ENCODE results near the gene CYB5A. TPM values are rescaled to one million over a fixed set of nuclear protein-coding genes. Genes with fewer than 3 reads are reported as not detected.

The CYB5A gene
- polyA plus RNA-seq, 2 of the 4 experiments (the other 2 are of a cell fraction), result 132 to 267 TPM

DNA sequence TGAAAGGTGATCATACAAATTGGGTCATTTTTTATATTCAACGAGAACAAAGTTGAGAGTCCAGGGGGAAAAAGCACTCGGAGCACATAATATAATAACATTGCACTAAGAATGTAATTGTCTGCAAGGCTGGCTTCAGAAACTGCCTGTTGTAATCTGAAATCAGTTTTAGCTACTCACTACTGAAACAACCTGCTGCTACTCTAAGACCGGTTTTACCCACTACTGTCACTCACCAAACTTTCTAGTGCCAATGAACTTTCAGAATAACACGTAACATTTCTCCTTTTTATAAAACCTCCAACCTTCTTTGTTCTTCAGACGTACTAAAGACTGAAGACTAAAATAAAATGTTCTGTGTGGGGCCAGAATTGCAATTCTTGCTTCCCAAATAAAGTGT lies 11.5 kb upstream of the CYB5A start:
- ATAC-seq, result no peak
- 78% methylated on average over 5 of the region's 5 CpGs for WGBS (ENCODE audit: missing lambda C conversion rate)
- Histone ChIP-seq H3K9me3 (0 out of 3 replicates have a peak, but pooled peaks cover 2% of the 10 kb centered on the region), H3K27ac (no peak overlapping the region), H3K4me2 (no peak overlapping the region), H3K4me1 (peaks cover 17% of the 10 kb centered on the region), H3K4me3 (no peak overlapping the region)
- CTCF ChIA-PET, result no interaction called here
- POLR2A ChIA-PET, result no interaction called here
- TF ChIP-seq PBX3 (IDR thresholded peaks at IDR 0.05), result no peak
- no peak for TF ChIP-seq MAFK (IDR thresholded peaks at IDR 0.05; ENCODE audit: partially characterized antibody)
- TF ChIP-seq CHD2 (IDR thresholded peaks at IDR 0.05; ENCODE audit: low read length, partially characterized antibody), result no peak
- TF ChIP-seq HOXA7 (CRISPR knock-in tag; IDR thresholded peaks at IDR 0.05), result no peak
- no peak for DNase-seq (ENCODE audit: low read depth in 1 of 2, low spot score in 1 of 2)
- no peak for FAIRE-seq

GRCh38 chr18:74299746-74300145 lies 8.0 kb upstream of the CYB5A start:
- no peak for TF ChIP-seq RFX5 (IDR thresholded peaks at IDR 0.05)
- TF ChIP-seq FOXS1 (CRISPR knock-in tag; IDR thresholded peaks at IDR 0.05), result no peak
- no peak for TF ChIP-seq ZC3H11A (IDR thresholded peaks at IDR 0.05)
- no peak for TF ChIP-seq MAFK (IDR thresholded peaks at IDR 0.05; ENCODE audit: partially characterized antibody)
- TF ChIP-seq, protein P1, sequence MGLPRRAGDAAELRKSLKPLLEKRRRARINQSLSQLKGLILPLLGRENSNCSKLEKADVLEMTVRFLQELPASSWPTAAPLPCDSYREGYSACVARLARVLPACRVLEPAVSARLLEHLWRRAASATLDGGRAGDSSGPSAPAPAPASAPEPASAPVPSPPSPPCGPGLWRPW (IDR thresholded peaks at IDR 0.05), result no peak
- TF ChIP-seq NPAS2 (CRISPR knock-in tag; IDR thresholded peaks at IDR 0.05; ENCODE audit: borderline replicate concordance), result no peak
- TF ChIP-seq KDM5A (IDR thresholded peaks at IDR 0.05), result no peak
- no peak for TF ChIP-seq RARB (CRISPR knock-in tag; IDR thresholded peaks at IDR 0.05)
- no peak for TF ChIP-seq HOXA7 (CRISPR knock-in tag; IDR thresholded peaks at IDR 0.05)
- TF ChIP-seq E2F6 (IDR thresholded peaks at IDR 0.05; ENCODE audit: borderline replicate concordance, low read depth), result no peak
- TF ChIP-seq, protein P2, sequence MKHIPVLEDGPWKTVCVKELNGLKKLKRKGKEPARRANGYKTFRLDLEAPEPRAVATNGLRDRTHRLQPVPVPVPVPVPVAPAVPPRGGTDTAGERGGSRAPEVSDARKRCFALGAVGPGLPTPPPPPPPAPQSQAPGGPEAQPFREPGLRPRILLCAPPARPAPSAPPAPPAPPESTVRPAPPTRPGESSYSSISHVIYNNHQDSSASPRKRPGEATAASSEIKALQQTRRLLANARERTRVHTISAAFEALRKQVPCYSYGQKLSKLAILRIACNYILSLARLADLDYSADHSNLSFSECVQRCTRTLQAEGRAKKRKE (CRISPR knock-in tag; IDR thresholded peaks at IDR 0.05; ENCODE audit: low read depth), result no peak
- TF ChIP-seq HOXB5 (CRISPR knock-in tag; IDR thresholded peaks at IDR 0.05), result no peak
- TF ChIP-seq JUNB (IDR thresholded peaks at IDR 0.05), result no peak
- TF ChIP-seq ESRRA (IDR thresholded peaks at IDR 0.05; ENCODE audit: borderline replicate concordance, low read length), result no peak
- no peak for TF ChIP-seq BHLHE40 (IDR thresholded peaks at IDR 0.05; ENCODE audit: low read depth, low read length)
- no peak for TF ChIP-seq CBX2 (IDR thresholded peaks at IDR 0.05; ENCODE audit: borderline replicate concordance, low read depth)
- CTCF ChIA-PET, result no interaction called here

DNA sequence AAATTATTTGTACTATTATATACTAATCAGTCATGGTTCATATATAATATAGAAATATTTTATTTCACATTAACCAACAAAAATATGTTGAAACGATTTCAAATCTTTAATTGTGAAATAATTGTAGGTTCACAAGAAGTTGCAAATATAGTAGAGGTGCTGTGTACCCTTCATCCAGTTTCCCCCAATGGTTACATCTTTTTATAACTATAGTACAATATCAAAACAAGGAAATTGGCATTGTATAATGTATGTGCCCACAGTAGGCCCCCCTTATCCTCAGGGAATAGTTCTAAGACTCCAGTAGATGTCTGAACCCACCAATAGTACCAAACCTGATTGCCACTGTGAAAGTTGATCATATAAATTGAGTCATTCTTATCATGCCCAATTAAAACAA lies 7.4 kb upstream of the CYB5A start:
- WGBS (ENCODE audit: missing lambda C conversion rate), result 8% methylated on average over 1 of the region's 1 CpG

More at GRCh38 chr18:74299746-74300145, 8.0 kb upstream of the CYB5A start:
- DNase-seq (ENCODE audit: low read depth in 1 of 2, low spot score in 1 of 2) (no peak), FAIRE-seq (no peak), ATAC-seq (no peak)
- H3K4me1 ChIP-seq, result peaks cover 17% of the 10 kb centered on the region
- peak overlapping the region; percentile 24 for H3K4me2 ChIP-seq
- H3K27ac ChIP-seq, result peak overlapping the region in 1 of 2 experiments; percentile 72; a peak in 3 of 6 replicates
- no peak overlapping the region for H3K4me3 ChIP-seq
- POLR2A ChIA-PET, result no interaction called here
- WGBS (ENCODE audit: missing lambda C conversion rate), result 27% methylated on average over 3 of the region's 3 CpGs
- H3K9me3 ChIP-seq, result 0 out of 3 replicates have a peak, but pooled peaks cover 2% of the 10 kb centered on the region

More for the DNA sequence above, 7.4 kb upstream of the CYB5A start:
- Histone ChIP-seq H3K4me3 (no peak overlapping the region), H3K9me3 (0 out of 3 replicates have a peak, but pooled peaks cover 2% of the 10 kb centered on the region), H3K4me1 (peaks cover 14% of the 10 kb centered on the region), H3K4me2 (peak overlapping the region; percentile 24; the same call in 2 of the 3 replicates), H3K27ac (peak overlapping the region in 1 of 2 experiments; percentile 72; a peak in 2 of 6 replicates)
- ATAC-seq (no peak), DNase-seq (ENCODE audit: low read depth in 1 of 2, low spot score in 1 of 2) (no peak), FAIRE-seq (no peak)
- CTCF ChIA-PET, result no interaction called here
- TF ChIP-seq ZNF302 (CRISPR knock-in tag; IDR thresholded peaks at IDR 0.05), result no peak
- TF ChIP-seq, protein P3, sequence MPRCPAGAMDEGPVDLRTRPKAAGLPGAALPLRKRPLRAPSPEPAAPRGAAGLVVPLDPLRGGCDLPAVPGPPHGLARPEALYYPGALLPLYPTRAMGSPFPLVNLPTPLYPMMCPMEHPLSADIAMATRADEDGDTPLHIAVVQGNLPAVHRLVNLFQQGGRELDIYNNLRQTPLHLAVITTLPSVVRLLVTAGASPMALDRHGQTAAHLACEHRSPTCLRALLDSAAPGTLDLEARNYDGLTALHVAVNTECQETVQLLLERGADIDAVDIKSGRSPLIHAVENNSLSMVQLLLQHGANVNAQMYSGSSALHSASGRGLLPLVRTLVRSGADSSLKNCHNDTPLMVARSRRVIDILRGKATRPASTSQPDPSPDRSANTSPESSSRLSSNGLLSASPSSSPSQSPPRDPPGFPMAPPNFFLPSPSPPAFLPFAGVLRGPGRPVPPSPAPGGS (IDR thresholded peaks at IDR 0.05), result no peak
- TF ChIP-seq HOXB5 (CRISPR knock-in tag; IDR thresholded peaks at IDR 0.05), result no peak
- POLR2A ChIA-PET, result no interaction called here
